DND-41 (cell line): ENCODE results near the gene BCL3.

ENCODE experiments used
- ATAC-seq: fragments of 200-7000 bp; cut with Tn5 transposase; 3 replicates; pipeline ENCODE4 v1.9.1; 2021; ENCODE audit warnings: low read depth; ENCODE audit not compliant: insufficient read depth
- DNase-seq: peaks from one replicate; pipeline ENCODE4 v3.0.0-alpha.2; 2020
- H2AFZ ChIP-seq: 2 replicates; pipeline ENCODE4 v1.6.0; 2012; ENCODE audit warnings: low read depth, low read length
- H3K27ac ChIP-seq: 2 replicates; pipeline ENCODE4 v1.5.1; 2012; ENCODE audit warnings: low read length, inconsistent platforms
- H3K27me3 ChIP-seq: fragments of 200-600 bp; sonication (generic); 2 replicates; pipeline ENCODE4 v1.6.0; 2012; ENCODE audit warnings: low read length, mild to moderate bottlenecking, inconsistent platforms; ENCODE audit not compliant: insufficient read depth, poor library complexity
- H3K36me3 ChIP-seq: 2 replicates; pipeline ENCODE4 v1.5.1; 2012; ENCODE audit warnings: low read length, inconsistent platforms; ENCODE audit not compliant: insufficient read depth
- H3K4me1 ChIP-seq: 2 replicates; pipeline ENCODE4 v1.5.1; 2012; ENCODE audit warnings: mild to moderate bottlenecking, low read length; ENCODE audit not compliant: insufficient read depth
- H3K4me2 ChIP-seq: 2 replicates; pipeline ENCODE4 v1.6.0; 2012; ENCODE audit warnings: mild to moderate bottlenecking, moderate library complexity, low read length, inconsistent platforms; ENCODE audit not compliant: insufficient read depth
- H3K4me3 ChIP-seq, 2 experiments: fragments of 200-600 bp in 1 of 2; shearing (Covaris generic) in 1 of 2; 2 replicates each; pipeline ENCODE4 v1.5.1; 2012 to 2016; ENCODE audit warnings: inconsistent platforms in 2 of 2, low read length in 2 of 2, mild to moderate bottlenecking in 2 of 2, low read depth in 1 of 2, moderate library complexity in 1 of 2
- H3K79me2 ChIP-seq: 2 replicates; pipeline ENCODE4 v1.6.0; 2012; ENCODE audit warnings: low read length, inconsistent platforms; ENCODE audit not compliant: insufficient read depth
- H3K9ac ChIP-seq: 2 replicates; pipeline ENCODE4 v1.6.0; 2012; ENCODE audit warnings: low read depth, mild to moderate bottlenecking, inconsistent platforms, low read length, moderate library complexity
- H3K9me3 ChIP-seq: 2 replicates; pipeline ENCODE4 v1.5.1; 2012; ENCODE audit warnings: low read length, moderate library complexity, mild to moderate bottlenecking, inconsistent platforms; ENCODE audit not compliant: insufficient read depth, severe bottlenecking
- H4K20me1 ChIP-seq: 2 replicates; pipeline ENCODE4 v1.6.0; 2012; ENCODE audit warnings: low read length; ENCODE audit not compliant: insufficient read depth
- EZH2 ChIP-seq: IDR thresholded peaks from 3 replicates; pipeline ENCODE4 v1.6.1; 2012; ENCODE audit warnings: borderline replicate concordance, low read depth, mild to moderate bottlenecking, moderate library complexity, low read length, inconsistent platforms; ENCODE audit not compliant: severe bottlenecking
- TF ChIP-seq, protein P1 (sequence below): IDR thresholded peaks from 2 replicates; pipeline ENCODE4 v1.5.1; 2012; ENCODE audit warnings: borderline replicate concordance, low read length, moderate library complexity, mild to moderate bottlenecking; ENCODE audit not compliant: poor library complexity, severe bottlenecking; ENCODE audit errors: extremely low read depth

The BCL3 gene

DNA sequence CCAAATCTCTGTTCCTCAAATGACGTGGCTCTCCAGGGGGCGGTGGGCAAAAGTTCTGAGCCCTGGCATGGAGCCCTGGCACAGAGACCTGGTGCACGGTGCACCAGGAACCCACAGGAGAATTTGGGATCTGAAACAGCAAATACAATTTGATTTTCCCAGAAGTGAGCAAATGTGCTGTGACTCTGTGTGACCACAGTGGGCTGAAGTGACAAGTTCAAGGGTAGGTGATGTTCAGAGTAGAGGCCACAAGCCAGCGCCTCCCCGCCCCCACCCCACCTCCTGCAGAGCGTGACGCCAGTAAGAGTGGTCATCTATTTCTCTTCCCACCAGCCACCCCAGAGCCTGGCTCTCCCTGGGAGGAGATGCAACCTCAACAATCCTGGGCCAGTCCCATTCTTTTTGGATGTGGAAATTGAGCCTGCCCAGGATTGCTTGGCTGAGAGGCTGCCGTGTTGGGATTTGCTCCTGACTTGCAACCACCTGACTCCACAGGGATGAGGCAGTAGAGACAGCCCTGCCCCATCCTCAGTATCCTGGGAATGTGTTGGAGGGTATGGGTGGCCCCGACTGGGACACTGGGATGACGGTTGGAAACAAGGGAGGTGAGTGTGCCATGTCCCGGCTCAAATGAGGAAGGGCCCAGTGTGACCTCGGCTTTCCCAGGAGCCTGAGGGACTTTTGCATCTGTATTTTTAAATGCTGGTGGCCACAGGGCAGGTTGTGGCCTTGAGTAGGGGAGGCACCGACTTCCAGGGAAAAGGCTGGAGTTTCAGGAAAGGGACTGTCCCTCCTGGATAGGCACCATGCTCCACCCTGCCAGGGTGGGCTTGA is 11.1 kb upstream of the BCL3 start:
- no peaks in the 10 kb centered on the region for H3K27me3 ChIP-seq
- no peak overlapping the region for H3K4me2 ChIP-seq
- H3K4me3 ChIP-seq: no peak overlapping the region
- H3K36me3 ChIP-seq: no peaks in the 10 kb centered on the region
- no peak overlapping the region for H2AFZ ChIP-seq
- DNase-seq (no peak), ATAC-seq (no peak)
- H3K9me3 ChIP-seq: no peaks in the 10 kb centered on the region
- no peak overlapping the region for H3K27ac ChIP-seq
- no peaks in the 10 kb centered on the region for H4K20me1 ChIP-seq
- no peak for TF ChIP-seq EZH2
- TF ChIP-seq, protein P1, sequence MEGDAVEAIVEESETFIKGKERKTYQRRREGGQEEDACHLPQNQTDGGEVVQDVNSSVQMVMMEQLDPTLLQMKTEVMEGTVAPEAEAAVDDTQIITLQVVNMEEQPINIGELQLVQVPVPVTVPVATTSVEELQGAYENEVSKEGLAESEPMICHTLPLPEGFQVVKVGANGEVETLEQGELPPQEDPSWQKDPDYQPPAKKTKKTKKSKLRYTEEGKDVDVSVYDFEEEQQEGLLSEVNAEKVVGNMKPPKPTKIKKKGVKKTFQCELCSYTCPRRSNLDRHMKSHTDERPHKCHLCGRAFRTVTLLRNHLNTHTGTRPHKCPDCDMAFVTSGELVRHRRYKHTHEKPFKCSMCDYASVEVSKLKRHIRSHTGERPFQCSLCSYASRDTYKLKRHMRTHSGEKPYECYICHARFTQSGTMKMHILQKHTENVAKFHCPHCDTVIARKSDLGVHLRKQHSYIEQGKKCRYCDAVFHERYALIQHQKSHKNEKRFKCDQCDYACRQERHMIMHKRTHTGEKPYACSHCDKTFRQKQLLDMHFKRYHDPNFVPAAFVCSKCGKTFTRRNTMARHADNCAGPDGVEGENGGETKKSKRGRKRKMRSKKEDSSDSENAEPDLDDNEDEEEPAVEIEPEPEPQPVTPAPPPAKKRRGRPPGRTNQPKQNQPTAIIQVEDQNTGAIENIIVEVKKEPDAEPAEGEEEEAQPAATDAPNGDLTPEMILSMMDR: no peak
- H3K4me1 ChIP-seq: no peaks in the 10 kb centered on the region
- H3K79me2 ChIP-seq: no peaks in the 10 kb centered on the region
- H3K9ac ChIP-seq: no peak overlapping the region

DNA sequence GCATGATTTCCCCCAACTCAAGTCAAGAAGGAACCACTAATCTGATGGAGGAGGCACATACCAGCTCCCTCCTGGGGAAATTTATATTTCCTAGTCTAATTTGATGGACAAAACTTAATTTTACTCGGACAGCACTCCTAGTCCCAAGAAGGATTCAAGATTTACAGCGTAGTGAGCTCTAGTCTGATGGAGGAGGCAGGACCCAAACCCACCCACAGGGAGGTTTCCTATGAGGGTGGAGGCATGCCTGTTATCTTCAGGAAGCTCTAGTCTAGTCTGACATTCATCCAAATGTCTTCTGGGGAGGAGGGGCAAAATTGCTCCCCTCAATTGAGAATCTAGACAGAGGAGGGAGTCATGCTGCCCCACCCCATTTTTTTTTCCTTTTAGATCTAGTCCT is 10.4 kb upstream of the BCL3 start:
- ATAC-seq (no peak), DNase-seq (no peak)
- TF ChIP-seq, protein P1: no peak
- no peak for TF ChIP-seq EZH2
- H3K36me3 ChIP-seq: no peaks in the 10 kb centered on the region
- H3K27me3 ChIP-seq: no peaks in the 10 kb centered on the region
- H3K4me1 ChIP-seq: no peaks in the 10 kb centered on the region
- no peak overlapping the region for H3K27ac ChIP-seq
- no peak overlapping the region for H3K4me3 ChIP-seq
- no peaks in the 10 kb centered on the region for H4K20me1 ChIP-seq
- no peak overlapping the region for H3K4me2 ChIP-seq
- no peaks in the 10 kb centered on the region for H3K9me3 ChIP-seq
- H3K9ac ChIP-seq: no peak overlapping the region
- no peak overlapping the region for H2AFZ ChIP-seq
- H3K79me2 ChIP-seq: no peaks in the 10 kb centered on the region

DNA sequence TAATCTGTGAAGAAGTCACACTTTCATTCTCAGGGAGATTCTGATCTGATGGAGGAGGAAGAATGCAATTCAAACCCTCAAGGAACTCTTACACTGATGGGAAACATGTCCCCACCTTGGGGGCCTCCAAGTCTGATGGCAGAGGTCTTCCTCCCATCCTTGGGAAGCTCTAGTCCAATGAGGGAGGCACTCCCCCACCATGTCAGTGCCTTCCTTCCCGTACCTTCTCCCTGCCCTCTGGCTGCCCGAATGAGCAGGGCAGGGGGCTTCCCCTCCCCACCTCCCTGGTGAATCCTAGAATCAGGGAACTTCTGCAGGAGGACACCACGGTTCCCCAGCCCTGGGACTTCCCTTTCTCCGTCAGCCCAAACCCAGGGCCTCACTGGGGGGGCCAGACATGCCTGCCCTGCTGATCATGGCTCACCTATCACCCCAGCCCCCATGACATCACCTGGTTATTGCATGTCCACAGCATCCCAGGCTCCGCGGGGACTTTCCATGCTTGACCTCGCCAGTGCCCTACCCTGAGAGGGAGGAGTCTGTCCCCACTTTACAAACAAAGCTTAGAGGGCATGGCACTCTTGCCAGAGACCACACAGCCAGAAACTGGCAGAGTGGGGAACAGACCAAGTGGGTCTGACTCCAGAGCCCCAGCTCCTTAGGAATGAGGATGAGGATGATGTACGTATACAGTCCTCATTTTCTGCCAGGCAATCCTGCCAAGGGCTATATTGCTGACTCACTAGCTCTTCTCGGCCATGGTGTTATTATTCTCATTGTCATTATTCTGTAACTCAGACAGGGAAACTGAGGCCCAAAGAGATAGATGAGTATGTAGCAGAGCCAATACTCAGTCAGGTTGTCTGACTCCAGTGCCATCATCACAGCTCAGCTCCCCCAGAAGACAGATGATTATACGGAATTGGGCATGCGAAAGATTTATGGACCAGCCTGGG is 9.6 kb upstream of the BCL3 start:
- Histone ChIP-seq H3K4me1 (no peaks in the 10 kb centered on the region), H3K79me2 (no peaks in the 10 kb centered on the region), H3K27ac (no peak overlapping the region), H2AFZ (no peak overlapping the region), H3K9me3 (no peaks in the 10 kb centered on the region), H3K4me3 (no peak overlapping the region), H4K20me1 (no peaks in the 10 kb centered on the region), H3K36me3 (no peaks in the 10 kb centered on the region), H3K9ac (no peak overlapping the region), H3K27me3 (no peaks in the 10 kb centered on the region), H3K4me2 (no peak overlapping the region)
- ATAC-seq (no peak), DNase-seq (no peak)
- TF ChIP-seq EZH2: no peak
- TF ChIP-seq, protein P1: no peak
